H1 (cell line): Measurements from ENCODE around the gene ATG4C. TPM values are rescaled to one million over a fixed set of nuclear protein-coding genes. Genes with fewer than 3 reads are reported as not detected.

ENCODE experiments used
- ASH2L ChIP-seq: fragments of 200-600, 300-600 bp; sonication (generic); IDR thresholded peaks from one replicate; pipeline ENCODE4 v1.7.1; 2017; ENCODE audit warnings: low read length
- MAFK ChIP-seq: IDR thresholded peaks from 2 replicates; pipeline ENCODE4 v1.6.1; 2012; ENCODE audit warnings: low read depth, mild to moderate bottlenecking, improper control_type of control experiment, low read length
- RBBP5 ChIP-seq: IDR thresholded peaks from 2 replicates; pipeline ENCODE4 v1.7.1; 2012; ENCODE audit warnings: low read depth, mild to moderate bottlenecking, inconsistent platforms, low read length, moderate library complexity, borderline replicate concordance
- TCF12 ChIP-seq: IDR thresholded peaks from 2 replicates; pipeline ENCODE4 v1.6.1; 2011; ENCODE audit warnings: low read depth, mild to moderate bottlenecking, low read length
- polyA plus RNA-seq, 7 experiments: library from polyadenylated mRNA; depleted of rRNA in 3 of 7; stranded (reverse) in 5 of 7; unstranded in 2 of 7; fragments of >200 nt in 5 of 7; fragments of 200-250 nt in 2 of 7; gene quantifications; 1 replicate in 5 of 7; 2 replicates in 1 of 7; 4 replicates in 1 of 7; pipeline versions ENCODE4 v1.2.1 to v1.2.3, GENCODE V29; 2011 to 2013; ENCODE audit warnings: missing spikeins in 2 of 7, mixed read lengths in 2 of 7
- total RNA-seq: library from RNA; stranded (reverse); fragmentation: NEBNext Ultra II Directional; extraction: Animal tissue kit (Norgen Biotek cat#: 25700); gene quantifications from 2 replicates; pipeline ENCODE4 v1.2.1, GENCODE V29; 2021

The ATG4C gene
- total and polyA plus RNA-seq, 2 of the 8 experiments (the other 6 are each of a cell fraction or from before 2014, with no cell fraction given): 5.1 to 22.2 TPM

GRCh38 chr1:62879962-62880361, 96.0 kb downstream of the ATG4C start (continued):
- TF ChIP-seq MAFK (no peak), ASH2L (no peak), TCF12 (no peak), RBBP5 (no peak)
